Measurements from ENCODE around the gene WDR86.

GRCh38 chr7:151413241-151413640 lies 3.4 kb upstream of the WDR86 start:
- TF ChIP-seq, protein P1, sequence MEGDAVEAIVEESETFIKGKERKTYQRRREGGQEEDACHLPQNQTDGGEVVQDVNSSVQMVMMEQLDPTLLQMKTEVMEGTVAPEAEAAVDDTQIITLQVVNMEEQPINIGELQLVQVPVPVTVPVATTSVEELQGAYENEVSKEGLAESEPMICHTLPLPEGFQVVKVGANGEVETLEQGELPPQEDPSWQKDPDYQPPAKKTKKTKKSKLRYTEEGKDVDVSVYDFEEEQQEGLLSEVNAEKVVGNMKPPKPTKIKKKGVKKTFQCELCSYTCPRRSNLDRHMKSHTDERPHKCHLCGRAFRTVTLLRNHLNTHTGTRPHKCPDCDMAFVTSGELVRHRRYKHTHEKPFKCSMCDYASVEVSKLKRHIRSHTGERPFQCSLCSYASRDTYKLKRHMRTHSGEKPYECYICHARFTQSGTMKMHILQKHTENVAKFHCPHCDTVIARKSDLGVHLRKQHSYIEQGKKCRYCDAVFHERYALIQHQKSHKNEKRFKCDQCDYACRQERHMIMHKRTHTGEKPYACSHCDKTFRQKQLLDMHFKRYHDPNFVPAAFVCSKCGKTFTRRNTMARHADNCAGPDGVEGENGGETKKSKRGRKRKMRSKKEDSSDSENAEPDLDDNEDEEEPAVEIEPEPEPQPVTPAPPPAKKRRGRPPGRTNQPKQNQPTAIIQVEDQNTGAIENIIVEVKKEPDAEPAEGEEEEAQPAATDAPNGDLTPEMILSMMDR (IDR thresholded peaks at IDR 0.05; ENCODE audit: control extremely low read depth in 1 of 3, insufficient read depth in 1 of 3, low read depth in 1 of 3, low read length in 3 of 3) = no peak
- TF ChIP-seq TEAD4 (IDR thresholded peaks at IDR 0.05; ENCODE audit: low read depth, low read length) (no peak), POLR2A (IDR thresholded peaks at IDR 0.05; ENCODE audit: control extremely low read depth in 1 of 2, low read depth in 2 of 2, low read length in 2 of 2) (no peak), EZH2 (IDR thresholded peaks at IDR 0.05; ENCODE audit: low read depth, low read length, severe bottlenecking) (no peak), SUZ12 (IDR thresholded peaks at IDR 0.05; ENCODE audit: low read length) (no peak)
